GM21717 (cell line): ENCODE results near the gene AMPD3.
"Not testable (repeated sequence)": the region's sequence is repeated elsewhere in the genome, so short reads cannot be mapped to it uniquely, and the experiment has no call there.

Experiments
- ATAC-seq: cut with Tn5 transposase; IDR thresholded peaks from one replicate; pipeline ENCODE4 v1.9.1; 2021; ENCODE audit warnings: mild to moderate bottlenecking, moderate library complexity; ENCODE audit not compliant: unreplicated experiment

AMPD3 gene

GRCh38 chr11:10436683-10437082 lies 18.4 kb upstream of the AMPD3 start:
- ATAC-seq = not testable (repeated sequence)

DNA sequence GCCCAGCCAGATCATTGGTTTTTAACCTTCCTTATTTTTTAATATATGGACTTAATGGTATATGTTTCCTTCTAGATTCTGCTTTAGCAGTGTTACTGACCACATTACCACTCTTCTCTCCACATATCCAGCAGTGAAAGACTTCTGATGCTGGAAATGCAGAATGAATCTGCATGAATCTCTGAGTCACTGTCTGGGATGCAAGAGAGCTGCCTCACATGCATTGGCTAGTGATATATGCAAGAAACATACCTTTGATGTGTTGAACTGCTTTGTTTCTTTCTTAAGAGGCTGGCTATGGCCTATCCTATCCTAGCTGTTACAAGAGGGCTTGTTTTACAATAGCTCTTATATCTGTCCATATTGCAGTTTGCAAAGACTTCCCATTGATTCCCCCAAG lies 16.6 kb upstream of the AMPD3 start:
- no peak for ATAC-seq

DNA sequence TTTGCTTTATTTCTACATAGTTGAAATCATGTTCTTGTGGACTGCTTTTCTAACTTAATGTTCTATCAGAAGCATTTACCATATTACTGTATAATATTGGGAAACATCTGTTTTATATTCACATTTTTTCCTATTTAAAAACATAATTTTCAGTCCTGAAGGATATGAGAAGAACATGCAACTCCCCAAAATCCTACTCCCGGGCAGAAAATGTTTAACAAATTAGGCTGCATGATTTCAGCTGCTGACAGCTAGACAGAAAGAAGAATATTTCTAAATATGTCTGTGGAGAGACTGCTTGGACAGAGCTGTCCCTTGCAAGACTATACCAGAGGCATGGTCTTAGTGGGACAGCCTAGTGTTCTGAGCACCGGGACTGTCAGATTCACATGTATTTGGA lies 15.7 kb upstream of the AMPD3 start:
- ATAC-seq = no peak

- ATAC-seq = no peak
Observed at GRCh38 chr11:10439924-10440323, 15.1 kb upstream of the AMPD3 start.

DNA sequence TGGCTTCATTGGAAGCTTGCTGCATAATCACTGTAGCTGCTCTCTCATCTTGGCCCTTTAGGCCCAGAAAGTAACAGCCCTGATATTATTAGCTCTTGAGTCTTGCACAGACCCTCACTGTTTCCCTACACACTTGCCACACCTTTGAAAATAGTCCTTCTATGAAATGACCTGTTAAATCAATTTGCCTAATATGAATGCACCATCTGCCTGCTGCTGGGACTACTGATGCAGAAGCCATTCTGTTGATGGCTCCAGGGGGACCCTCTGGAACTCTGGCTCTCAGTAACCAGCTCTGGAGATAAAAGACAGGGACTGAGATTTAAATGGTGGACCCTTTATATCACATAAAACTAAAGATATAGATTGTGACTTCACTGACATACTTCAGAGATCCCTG lies 14.7 kb upstream of the AMPD3 start:
- no peak for ATAC-seq

GRCh38 chr11:10441091-10441490 lies 14.0 kb upstream of the AMPD3 start:
- no peak for ATAC-seq

DNA sequence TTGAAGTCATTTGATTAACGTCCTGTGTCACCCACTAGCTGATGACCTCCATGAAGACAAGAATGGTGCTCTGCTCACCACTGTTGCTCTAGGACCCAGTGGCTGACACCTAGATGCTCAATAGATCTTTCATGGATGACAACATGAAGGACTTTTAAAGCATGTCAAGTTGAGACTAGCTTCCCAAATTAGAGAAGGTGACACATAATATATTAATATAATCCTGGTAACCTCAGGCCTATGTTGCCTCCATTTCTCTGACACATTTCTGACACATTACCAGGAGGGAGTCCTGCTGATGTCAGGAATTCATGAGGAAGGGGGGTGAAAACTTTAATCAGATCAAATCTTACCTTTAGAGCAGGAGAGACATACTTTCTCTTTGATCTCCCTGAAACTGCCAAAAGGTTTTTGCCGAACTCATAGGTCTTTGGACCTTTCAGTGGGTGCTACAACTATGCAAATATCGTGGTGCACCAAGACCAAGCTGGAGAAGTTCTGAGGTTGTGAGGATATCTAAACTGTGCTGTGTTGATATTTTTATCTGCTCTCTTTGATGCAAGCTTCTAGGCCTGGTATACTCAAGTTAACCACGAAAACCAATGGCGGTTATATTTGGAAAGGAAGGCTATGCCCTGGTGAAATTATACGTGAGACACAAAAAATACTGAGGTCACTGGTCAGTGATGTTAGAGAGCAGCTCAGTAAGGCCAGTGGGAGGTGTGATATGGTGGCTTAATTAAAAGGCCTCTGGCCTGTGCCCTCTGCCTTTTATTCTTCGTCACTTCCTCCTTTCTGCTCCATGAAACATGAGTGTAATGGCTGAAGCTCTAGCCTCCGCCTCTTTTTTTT lies 13.2 kb upstream of the AMPD3 start:
- ATAC-seq = peak; percentile 93

- no peak for ATAC-seq
Observed at GRCh38 chr11:10443152-10443551, 11.9 kb upstream of the AMPD3 start.

- ATAC-seq = no peak
Observed at GRCh38 chr11:10443721-10444235, 11.3 kb upstream of the AMPD3 start.

GRCh38 chr11:10444725-10445315 lies 10.2 kb upstream of the AMPD3 start:
- ATAC-seq = no peak

- no peak for ATAC-seq
Observed at GRCh38 chr11:10447445-10447844, 7.6 kb upstream of the AMPD3 start.

DNA sequence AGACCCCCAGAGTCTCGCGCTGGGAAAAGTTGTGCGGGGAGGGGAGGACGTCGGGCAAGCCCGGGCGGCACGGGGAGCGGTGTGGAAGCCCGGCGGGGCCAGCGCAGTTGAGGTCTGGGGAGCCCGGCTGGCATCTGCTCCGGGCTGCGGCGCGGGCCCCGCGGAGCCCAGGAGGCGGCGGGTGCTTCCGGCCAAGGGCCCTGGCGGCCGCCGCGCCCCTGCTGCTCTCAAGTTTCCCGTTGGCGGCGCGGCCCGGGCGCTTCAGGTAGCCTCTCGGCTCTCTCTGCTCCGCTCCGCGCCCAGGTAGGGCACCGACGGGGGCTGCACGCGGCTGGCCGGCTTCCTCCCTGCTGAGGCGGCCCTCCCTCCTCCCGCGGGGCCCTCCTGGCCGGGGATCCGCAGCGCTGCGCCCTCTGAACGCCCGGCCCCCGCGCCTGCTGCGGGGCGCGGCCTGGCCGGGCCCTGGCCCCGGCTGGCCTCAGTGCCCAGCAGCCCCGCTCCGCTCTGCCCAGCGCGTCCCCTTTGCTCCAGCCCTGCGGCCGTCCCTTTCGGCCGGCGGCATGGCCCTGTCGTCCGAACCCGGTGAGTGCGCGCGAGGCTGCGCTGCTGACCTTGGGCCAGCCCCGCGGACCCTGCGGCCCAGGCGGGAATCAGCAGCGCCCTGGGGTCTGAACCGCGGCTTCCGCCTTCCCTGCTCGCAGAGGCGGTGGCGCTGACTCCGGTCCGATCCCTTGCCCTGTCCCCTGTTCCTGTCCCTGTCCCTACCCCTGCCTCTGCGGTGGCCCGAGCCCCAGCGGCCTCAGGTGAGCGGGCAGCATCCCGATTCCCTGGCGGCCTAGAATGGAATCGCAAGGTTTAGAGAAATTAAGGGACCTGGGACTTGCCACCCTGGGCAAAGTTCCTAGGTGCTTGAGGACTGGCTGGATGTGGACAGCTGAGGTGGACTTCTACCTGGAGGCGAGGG lies 4.3 kb upstream of the AMPD3 start:
- no peak for ATAC-seq

- no peak for ATAC-seq
Observed at GRCh38 chr11:10451426-10452116, 3.5 kb upstream of the AMPD3 start.

GRCh38 chr11:10452211-10452767 lies 2.8 kb upstream of the AMPD3 start:
- no peak for ATAC-seq

DNA sequence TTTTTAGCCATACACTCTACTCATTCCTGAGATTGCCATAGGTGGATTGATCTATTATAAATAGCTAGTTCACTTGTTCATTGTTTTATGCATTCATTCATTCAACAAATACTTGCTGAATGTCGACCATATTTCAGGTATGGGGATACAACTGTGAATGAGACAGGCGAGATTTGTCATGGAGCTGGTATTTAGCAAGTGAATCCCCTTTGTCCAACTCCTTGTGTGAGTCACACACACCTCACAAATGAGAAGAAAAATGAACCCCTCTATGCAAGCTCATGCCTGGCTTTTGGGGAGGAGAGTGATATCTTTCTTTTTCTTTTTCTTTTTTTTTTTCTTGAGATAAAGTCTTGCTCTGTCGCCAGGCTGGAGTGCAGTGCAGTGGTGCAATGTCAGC lies 1.8 kb upstream of the AMPD3 start:
- no peak for ATAC-seq

DNA sequence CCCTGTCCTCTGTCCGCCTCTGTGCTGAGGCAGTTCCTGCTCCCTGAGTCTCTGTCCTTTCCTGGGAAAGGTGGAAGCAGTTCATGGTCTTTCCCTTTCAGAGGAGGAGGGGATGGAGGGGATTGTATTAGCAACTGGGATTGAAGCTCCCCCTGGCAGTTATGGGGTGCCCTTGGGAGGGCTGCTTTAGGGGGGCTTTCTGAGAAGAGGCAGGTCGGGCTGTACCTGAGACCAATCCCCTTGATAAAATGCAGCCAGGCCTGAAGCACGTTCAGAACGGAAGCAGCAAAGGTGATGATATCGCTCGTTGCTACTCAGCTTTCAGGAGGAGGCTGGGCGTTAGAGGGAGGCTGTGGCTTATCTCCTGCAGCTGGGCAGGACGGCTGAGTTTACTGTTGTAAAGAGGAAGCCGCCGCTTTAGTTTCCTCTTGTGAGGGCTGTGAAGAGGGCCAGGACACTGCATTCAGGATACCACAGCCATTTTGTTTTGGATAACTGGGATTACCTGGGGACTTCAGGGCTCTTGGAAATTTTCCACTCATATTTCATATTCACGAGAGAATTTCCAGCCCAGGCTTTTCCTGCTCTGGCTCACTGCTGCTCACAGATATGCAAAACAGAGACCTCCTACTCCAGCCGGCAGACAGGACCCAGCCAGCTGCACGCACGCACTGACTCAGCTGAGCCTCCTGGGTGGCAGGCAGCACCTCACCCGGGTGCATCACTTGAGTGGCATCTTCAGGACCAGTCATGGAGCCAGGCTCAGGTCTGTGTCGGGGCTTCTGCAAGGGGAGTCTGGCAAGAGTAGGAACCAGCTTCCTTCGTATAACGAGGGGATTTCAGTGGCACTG lies 798 bp downstream of the AMPD3 start:
- ATAC-seq = peak; percentile 57

DNA sequence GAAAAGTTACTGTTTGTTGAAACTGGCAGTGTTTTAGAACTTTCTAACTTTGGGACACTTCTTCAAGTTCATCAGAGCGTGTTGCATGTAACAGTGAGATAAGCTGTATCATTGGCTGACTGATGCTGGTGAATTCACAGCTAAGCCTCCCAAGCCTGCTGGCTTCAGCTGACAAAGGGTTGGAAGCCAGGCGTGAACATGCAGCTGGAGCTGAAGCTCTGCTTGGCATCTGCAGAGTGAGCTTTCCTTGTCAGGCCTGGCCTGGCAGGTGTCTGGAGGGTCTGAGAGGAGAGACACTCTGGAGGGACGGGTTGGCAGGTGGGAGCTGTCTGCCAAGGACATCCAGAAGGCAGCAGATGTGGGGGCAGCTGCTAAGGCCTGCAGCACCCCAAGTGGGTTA lies 1.5 kb downstream of the AMPD3 start:
- ATAC-seq = no peak

DNA sequence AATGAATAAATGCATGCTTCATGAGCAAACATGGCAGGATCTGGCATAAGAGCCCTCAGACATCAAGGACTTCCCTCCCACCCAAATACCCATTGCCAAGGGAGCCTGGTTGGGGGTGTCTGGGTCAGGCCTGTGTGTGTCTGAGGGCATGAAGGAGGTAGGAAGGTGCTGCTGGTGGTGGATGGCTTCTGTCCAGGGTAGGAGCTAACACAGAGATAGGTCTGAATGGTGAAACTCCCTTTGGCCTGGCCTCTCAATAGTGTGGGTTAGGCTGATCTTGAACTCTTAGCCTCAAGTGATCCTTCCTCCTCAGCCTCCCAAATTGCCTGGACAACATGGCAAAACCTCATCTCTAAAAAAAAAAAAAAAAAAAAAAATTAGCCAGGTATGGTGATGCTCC lies 2.8 kb downstream of the AMPD3 start:
- no peak for ATAC-seq
